NCI-H69 (cell line): Measurements from ENCODE around the gene CHPF.

Source experiments
- DNase-seq: peaks from one replicate; lab custom pipeline; 2025; lab: John Stamatoyannopoulos, UW

The CHPF gene

DNA sequence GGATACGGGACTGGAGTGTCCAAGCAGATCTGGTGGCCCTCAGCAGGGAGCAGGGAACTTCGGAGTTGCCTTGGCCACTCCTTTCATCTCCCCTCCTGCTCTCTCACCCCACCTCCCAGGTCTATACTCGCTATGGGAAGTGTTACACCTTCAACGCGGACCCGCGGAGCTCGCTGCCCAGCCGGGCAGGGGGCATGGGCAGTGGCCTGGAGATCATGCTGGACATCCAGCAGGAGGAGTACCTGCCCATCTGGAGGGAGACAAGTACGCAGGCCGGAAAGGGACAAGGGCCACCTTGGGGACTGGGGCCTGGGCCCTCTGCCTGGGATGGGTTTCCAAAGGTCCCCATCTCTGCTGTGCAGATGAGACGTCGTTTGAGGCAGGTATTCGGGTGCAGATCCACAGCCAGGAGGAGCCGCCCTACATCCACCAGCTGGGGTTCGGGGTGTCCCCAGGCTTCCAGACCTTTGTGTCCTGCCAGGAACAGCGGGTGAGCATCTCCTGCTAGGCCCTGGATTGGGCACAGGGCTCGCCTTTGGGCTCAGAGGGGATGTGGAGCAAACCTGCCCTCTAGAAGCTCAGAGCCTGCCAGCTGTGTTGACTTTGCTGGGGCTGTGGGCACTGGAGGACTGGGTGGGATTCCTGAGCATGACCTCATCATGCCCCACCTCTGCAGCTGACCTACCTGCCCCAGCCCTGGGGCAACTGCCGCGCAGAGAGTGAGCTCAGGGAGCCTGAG is 11.8 kb downstream of the CHPF start:
- peak; percentile 25 for DNase-seq

- peak; percentile 83 for DNase-seq
Observed at GRCh38 chr2:219530048-219530963, 13.3 kb downstream of the CHPF start.

DNA sequence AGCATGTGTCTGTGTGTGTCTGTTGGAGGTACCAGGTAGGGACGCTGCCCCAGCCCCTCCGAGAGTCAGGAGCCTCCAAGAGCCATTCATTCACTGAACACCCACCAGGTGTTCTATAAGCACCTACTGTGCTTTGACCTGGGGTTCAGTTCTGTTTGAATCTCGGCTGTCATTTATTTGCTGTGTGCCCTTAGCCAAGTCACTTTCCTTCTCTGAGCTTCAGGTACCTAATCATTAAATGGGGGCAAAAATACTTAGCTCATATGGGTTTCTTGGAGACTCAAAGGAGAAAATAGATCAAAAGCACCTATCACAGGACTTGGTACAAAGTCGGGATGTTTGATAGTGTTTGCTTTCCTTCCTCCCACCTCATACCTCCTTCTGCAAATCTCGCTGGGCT is 16.1 kb downstream of the CHPF start:
- no peak for DNase-seq

GRCh38 chr2:219527076-219527394 is 16.6 kb downstream of the CHPF start:
- peak; percentile 20 for DNase-seq

- DNase-seq, result no peak
Observed at GRCh38 chr2:219526320-219527075, 17.1 kb downstream of the CHPF start.

DNA sequence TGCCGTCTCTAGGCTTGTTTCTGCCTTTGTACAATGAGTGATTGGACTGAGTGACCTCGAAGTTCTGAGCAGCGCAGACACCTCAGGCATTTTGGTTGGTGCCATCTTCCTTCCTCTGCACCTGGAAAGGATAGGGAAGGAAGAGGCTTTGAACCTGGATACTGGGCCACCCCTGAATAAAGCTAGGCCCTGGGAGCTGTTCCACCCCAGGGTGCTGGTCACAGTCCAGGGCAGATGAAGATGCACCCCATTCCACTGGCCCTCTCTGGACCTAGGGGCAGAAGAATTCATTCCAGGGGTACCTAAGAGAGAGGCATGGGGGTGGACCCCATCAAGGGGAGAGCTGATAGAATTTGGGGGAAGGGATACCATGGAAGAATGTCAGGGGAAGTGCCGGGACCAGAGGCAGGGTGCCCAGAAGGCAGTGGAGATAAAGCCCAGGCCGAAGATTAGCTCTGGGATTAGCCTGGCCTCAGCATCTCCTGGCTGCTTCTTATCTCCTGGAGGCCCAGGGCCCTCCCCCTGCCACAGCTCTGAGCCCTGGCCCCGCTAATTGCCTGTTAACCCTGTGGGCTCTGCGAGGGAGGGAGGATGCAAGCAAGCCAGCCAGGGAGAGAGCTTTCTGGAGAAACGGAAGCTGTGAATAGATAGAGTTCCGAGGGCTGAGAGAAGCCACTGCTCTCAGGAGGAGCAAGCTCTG is 17.9 kb downstream of the CHPF start:
- no peak for DNase-seq

- DNase-seq, result no peak
Observed at GRCh38 chr2:219524817-219525216, 18.8 kb downstream of the CHPF start.

- DNase-seq, result peak; percentile 36
Observed at GRCh38 chr2:219523031-219523671, 20.5 kb downstream of the CHPF start.

DNA sequence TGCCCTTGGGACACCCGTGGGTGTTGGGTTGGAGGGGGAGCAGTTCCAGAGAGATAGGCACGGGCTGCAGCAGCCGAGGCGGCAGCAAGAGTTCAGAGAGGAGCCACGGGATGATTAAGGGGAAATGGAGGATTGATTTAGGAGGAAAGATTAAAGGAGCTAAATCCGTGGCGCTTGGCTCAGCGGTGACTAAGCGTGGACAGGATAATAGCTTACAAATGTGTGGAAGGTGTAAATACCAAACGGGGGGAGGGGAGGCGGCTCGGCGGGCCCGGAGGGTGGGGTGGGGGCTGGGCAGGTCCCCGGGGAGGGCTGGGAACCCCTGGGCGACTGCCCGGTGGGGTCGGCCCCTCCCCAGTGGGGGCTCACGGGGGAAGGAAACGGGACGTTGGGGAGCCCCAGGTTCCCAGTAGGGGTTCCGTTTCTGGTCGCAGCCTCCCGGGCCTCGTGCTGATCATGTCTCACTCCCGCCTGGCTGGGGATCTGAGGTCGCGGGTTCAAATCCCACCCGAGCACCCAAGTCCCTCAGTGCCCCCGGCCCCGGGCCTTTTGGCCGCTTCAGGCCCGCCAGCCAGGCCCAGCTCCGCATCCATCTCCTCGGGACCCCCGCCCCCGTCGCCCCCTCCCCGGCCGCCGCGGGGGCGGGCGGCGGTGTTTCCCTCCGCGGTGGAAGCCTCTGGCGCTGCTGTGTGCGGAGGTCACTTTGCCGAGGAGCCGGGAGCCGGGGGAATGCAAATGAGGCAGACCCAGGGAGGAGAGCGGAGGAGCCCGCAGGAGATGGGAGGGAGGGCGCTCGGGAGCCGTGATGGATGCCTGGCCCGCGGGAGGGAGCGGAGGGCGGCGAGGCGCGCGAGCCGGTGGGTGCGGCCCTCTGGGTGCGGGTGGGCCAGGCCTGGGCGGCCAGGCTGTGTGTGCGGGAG is 21.2 kb downstream of the CHPF start:
- peak; percentile 46 for DNase-seq

GRCh38 chr2:219521066-219521880 is 22.3 kb downstream of the CHPF start:
- peak; percentile 75 for DNase-seq

- DNase-seq, result peak; percentile 36
Observed at GRCh38 chr2:219520079-219520478, 23.5 kb downstream of the CHPF start.

GRCh38 chr2:219519526-219519916 is 24.1 kb downstream of the CHPF start:
- DNase-seq, result no peak

DNA sequence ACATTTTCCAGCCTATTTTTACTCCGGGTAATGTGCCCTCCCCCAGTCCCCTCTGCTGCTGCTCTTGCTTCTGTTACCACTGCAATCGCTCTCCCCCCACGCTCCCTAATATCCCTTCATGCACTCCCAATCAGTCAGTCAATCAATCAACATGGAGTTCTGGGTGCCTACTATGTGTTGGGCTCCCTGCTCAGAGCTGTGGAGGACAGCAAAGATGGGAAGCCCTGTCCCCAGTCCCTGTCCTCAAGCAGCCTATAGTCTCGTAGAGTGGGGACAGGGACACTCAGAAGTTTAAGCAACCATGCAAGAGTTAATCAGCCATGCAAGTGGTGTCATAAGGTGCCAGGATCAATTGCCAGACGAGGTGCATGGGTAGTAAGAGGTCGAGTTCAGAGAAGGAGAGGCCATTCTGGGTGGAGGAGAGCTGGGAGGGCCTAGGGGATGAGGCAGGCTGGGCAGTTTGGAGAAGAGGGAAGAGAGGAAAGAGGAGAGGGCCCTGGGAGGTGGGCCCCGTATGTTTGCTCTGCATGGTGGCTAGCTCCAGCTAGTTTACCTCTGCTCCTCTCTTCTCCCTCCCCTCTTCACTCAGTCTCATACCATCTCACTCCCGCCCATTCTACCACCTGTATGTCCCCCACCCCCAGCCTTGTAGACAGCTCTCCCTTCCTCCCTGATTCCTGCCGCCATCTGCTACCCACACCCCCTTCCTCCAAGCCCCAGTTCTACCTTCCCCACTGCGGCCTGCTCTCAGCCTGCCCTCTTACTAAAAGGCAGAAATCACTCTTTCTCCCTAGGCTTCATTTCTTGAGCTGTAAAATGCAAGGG is 25.4 kb downstream of the CHPF start:
- peak; percentile 63 for DNase-seq

GRCh38 chr2:219516888-219517287 is 26.7 kb downstream of the CHPF start:
- no peak for DNase-seq

GRCh38 chr2:219515874-219516629 is 27.6 kb downstream of the CHPF start:
- peak; percentile 21 for DNase-seq

- DNase-seq, result no peak
Observed at GRCh38 chr2:219514836-219515235, 28.8 kb downstream of the CHPF start.

DNA sequence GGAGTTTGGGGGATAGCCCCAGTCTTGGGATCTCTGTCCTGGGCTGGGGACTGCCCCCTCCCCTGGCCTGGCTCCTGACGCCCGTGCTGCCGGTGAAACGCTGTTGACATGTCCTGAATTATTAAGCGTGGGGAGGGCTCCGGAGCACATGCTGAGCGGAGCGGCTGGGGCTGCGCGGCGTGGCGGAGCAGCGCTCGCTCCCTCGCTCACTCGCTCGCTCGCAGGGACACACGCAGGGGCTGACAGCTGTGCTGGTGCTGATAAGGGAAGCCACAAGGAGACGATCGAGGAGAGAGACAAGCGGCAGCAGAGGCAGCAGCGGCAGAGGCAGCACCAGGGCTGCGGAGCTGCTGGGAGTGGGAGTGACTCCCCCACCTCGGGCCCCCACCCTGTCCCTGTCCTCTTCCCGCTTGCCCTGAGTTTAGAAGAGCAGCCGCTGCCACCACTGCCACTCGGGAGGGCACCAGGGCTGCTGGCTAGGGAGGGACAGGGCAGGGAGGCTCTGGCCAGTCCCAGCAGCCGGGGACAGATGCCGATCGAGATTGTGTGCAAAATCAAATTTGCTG is 29.3 kb downstream of the CHPF start, which contains the start of gene ASIC4:
Gene ASIC4, plus strand, starts transcription at position 287 of the 566 bp plus-strand sequence. Its CDS starts 243 bp downstream, at position 530.
- peak; percentile 47 for DNase-seq
